DMS79 (cell line): Measurements from ENCODE around the gene OR2F1.

ENCODE experiments used
- DNase-seq: peaks from one replicate; lab custom pipeline; 2025; lab: John Stamatoyannopoulos, UW

The OR2F1 gene

DNA sequence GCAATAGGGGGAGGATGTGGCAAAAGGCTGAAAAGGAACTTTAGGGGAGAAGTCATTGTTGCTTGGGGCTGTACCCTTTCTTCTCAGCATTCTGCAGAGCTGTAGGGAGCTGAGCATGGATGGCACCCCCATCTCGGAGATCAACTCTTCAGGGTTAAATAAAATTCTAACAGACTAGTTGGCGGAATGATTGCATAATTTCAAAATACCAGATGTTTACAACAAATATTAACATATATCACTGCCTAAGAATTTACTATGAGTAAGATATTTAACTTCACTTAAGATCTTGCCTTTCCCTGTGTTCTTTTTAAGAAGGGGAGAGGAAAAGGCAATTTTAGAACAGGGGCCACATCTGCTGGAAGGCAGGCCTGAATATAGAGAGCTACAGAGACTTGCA lies 509 bp upstream of the OR2F1 start:
- DNase-seq: no peak

DNA sequence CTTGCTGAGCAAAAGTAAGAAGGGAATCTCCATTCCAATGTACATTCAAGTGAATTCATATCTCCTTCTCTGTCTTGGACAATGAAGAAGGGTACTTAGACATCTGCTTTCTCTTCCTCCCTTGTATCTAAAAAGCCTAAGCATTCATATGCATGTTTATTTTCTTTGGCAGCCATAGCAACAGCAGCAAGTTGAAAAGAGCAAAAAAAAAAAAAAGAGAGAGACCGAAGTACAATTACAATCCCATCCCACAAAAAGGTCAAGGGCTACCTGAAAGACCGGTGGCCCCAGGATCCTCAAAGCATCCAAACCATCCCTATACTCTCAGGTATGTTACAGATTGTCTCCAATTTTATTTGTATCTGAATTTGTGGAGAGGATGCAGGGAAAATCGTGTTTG lies 4.1 kb downstream of the OR2F1 start:
- DNase-seq: no peak

DNA sequence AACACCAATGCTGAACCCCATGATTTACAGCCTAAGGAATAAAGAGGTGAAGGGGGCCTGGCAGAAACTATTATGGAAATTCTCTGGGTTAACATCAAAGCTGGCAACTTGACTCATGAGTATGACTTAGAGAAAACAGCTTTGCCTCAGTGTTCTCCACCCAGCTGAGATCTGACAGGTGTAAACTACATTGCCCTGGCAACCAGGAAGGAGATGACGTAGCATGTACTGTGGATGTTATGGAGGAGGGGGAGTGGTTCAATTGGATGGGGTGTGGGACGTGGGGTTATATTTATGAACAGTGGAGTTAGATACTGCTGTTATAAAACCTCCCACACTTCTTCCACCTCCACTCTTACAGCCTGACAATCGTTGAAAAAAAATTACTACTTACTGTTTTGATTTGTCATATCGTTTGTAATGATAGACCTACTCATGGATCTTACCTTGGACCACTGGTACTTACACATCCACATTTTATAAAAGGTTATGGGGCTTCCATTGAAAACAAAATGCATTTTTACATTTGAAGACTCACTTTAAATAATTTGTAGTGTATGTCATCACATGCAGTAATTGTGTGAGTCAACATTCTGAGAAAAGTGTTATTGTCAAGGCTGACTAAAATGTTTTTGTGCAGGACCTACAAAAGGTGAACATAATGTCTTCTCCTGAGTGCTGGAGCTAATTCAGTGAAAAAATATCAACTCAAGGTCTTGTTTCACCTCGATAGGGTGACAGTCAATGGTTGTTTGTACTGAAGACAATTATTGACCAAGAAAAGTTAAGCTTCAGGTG lies 6.4 kb downstream of the OR2F1 start:
- DNase-seq: no peak

DNA sequence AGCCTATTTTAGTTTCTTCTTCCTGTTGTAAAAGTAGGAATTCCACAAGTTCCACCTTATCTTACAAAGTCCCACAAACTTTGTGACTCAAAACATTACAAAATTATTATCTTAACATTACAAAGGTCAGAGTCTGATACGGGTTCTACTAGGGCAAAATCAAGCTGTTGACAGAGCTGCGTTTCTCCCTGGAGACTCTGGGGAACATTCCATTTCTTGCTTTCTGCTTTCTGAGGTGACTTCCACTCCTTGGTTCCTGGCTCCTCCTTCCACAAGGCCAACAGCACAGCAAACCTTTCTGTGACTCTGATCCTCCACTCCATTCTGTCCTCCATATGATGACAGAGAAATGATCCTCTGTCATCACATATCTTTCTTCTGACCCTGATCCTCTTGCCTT lies 10.6 kb downstream of the OR2F1 start:
- no peak for DNase-seq

DNA sequence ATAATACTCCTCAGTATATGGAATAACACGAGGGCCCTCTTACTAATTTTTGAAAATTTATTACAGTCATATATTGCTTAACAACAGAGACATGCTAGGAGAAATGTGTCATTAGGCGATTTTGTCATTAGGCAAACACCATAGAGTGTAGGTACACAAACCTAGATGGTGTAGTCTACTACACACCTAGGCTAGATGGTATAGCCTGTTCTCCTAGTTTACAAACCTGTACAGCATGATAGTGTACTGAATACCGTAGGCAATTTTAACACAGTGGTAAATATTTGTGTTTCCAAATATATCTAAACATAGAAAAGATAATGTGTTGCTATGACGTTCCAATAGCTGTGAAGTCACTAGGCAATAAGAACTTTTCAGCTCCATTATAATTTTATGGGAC lies 12.8 kb downstream of the OR2F1 start:
- DNase-seq: no peak

- DNase-seq: no peak
Observed at GRCh38 chr7:143973870-143974416, 19.3 kb downstream of the OR2F1 start.

DNA sequence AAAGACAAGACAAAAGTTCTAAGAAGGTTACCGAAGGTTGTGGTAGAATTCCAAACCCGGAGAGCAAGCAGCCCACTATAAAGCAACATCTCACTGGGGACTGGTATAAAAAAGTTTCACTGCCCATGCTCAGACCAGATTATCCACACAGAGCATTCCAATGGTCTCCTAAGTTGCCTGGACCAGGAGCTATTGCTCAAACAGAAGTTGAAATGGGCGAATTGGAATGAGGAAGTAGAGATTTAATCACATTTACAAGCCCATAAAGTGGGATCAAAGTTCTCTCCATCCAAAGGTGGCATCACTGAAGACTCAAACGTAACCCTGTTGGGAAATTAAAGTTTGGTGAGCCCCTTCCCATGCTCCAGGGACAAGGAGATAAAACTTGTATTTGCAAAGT lies 19.8 kb downstream of the OR2F1 start:
- no peak for DNase-seq

DNA sequence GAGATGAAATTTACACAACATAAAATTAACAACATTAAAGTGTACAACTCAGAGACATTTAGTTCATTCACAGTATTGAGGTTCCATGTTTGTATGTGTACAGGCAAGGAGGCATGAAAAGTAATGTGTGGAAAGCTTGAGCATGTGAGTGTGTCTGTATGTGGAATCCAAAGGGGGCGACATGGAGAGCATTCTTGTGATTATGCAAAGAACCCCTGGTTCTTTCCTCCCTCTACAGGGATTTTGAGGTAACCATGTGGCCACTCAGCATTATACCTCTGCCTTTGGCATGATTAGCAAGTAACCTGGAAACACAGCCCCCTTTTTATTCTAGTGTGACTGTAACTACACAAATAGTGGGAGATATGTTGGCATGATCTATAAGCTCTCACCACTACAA lies 21.0 kb downstream of the OR2F1 start:
- DNase-seq: no peak

DNA sequence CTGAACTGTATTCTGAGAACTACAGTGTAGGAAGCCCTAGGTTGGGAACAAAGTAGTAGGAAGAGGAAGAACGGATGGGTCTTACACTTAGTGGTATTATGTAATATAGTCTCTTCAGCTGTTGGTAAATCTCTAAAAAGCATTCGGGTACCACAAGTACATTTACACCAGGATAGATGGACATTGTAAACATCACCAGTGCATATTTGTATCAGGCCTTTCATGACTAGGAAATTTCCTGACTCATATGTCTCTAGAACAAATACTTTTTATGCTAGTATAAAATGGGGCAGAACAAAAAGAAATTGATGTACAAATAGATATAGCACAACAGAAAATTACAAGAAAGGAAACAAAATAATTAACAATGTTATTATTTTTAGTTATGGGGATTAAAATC lies 23.9 kb downstream of the OR2F1 start:
- no peak for DNase-seq

DNA sequence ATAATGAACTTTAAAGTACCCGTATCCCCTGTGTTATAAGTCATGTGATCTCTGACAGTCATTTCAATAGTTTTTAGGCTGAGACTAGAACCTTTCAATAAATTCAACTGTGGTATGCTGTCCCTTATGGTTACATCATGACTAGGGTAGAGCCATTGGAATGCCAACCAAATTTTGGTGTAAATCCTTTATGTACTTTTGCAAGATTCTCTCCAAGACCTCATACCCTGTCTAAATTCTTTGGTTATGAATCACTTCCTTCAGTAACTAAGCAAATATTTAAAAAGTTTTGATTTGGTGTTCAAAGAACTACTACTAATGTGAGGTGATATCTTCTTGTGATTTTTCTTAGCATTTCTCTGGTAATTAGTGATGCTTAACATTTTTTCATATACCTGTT lies 24.7 kb downstream of the OR2F1 start:
- DNase-seq: no peak

- DNase-seq: no peak
Observed at GRCh38 chr7:143979998-143980397, 25.4 kb downstream of the OR2F1 start.

GRCh38 chr7:143980746-143981510 lies 26.3 kb downstream of the OR2F1 start:
- no peak for DNase-seq

- no peak for DNase-seq
Observed at GRCh38 chr7:143983960-143984359, 29.3 kb downstream of the OR2F1 start.

DNA sequence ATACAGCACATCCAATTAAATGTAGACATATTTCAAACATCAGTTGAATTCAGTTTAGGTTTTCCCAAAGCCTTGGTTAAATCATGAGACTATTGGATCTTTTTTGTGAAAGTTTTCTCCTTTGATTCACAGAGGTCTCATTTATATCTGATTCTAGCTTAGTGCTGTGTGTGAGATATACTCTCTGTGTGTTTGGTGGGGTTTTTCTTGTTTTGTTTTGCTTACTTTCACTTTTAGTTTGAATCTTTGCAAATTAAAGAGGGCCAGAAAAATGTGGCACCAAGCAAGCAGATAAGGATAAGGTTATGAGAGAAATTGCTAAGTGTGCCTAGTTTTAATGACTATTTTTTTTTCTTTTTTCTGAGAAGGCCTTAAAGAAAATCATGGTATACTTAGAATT lies 32.9 kb downstream of the OR2F1 start:
- no peak for DNase-seq

DNA sequence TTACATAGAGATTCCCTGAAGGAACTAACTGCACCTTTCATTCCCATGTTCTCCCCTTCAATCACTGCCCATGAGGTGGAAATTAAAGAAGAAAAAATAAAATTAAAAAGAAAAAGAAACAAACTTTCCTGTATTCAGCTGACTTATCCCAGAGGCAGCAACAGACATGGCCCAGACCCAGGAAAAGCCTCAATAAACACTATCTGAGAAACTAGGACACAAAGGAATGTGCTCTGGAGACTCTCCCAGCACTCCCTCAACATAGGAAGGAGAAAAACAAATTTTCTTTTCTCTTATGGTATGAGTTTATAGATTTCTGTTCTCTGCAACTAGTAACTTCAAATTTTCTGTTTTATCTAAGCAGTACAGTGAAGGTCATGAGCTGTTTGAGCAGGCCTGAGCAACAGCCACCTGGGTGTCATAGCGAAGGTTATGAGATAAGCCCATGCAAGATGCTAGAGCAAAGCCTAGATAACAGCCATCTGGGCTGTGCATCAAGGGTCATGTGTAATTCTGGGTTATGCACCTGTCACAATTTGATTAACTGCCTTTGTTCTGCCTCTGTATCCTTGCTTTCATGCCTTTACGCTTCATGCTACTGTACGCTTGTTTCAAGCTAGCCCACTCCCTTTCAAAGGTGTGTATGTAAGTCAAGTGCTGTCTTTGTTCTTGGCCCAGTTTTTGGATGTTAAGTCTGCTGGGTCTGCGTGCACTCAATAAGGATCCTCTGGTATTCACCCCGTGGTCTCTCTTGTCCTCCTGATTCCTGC lies 34.5 kb downstream of the OR2F1 start:
- DNase-seq: no peak

GRCh38 chr7:143992670-143993069 lies 38.0 kb downstream of the OR2F1 start:
- no peak for DNase-seq

DNA sequence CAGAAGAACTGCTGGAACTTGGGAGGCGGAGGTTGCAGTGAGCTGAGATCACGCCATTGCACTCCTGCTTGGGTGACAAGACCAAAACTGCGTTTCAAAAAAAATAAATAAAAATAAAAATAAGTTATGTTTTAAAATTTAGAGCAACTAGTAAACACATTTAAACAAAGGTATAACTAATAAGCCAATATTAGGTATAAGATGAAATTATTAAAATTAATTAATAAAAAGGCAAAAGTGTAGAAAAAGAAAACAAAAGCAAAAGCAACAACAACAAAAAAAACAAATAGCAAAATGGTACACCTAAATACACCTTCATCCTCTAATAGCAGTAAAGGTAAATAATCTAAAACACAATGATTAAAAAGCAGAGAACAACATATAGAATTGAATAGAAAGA lies 39.3 kb downstream of the OR2F1 start:
- no peak for DNase-seq

GRCh38 chr7:144000020-144000419 lies 45.4 kb downstream of the OR2F1 start, which contains the start of gene OR6B1:
Gene OR6B1, plus strand, starts transcription at chr7:144000320. Its CDS starts 3,677 bp downstream, at chr7:144003997.
- DNase-seq: no peak

- DNase-seq: no peak
Observed at GRCh38 chr7:144001543-144001942, 46.9 kb downstream of the OR2F1 start.

GRCh38 chr7:144004703-144005102 lies 50.1 kb downstream of the OR2F1 start:
- no peak for DNase-seq

DNA sequence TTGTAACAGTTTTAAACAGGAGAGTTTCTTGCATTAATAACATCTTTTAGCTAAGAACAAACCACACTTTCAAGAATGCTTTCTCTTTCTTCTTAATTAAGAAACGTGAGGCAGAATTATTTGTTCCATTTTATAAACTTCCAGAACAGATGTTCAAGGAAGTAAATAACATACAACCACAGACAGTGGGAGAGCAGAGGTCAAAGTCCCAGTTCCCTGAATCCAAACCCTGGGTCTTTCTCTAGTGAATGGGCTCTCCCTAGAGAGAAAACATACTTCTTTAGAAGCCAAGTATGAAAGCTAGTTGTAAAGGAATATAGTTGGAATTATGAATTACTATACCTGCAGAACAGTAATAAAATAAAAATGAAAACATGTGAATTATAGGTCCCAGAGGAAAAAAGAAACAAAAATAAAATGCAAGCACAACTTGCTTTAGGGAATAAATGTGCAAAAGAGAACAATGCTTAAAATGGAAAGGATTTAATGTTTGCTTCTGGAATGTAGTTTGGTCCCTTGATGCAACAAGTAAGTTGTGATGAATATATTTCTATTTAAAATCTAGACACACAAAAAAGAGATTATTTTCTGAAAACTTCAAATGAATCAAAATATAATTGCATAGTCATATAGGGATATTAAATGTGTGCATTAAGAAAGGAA lies 51.5 kb downstream of the OR2F1 start:
- no peak for DNase-seq

DNA sequence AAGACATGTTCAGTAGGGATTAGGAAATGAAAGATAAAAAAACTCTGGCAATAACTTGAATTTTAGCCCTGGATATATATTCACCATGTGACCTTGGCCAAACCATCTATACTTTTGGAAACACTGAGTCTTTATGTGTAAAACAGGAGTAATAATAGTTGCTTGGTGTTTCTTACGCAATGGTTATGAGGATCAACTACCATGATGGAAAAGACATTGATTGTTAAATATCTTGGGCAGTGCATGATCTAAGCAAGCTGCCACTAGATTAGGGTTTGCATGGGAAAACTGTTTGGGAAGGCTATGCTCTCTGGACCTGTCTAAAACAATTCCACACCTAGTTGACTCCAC lies 52.0 kb downstream of the OR2F1 start:
- no peak for DNase-seq
